BE2C (cell line): ENCODE measurements around the gene ITCH.
"Not testable (repeated sequence)": the region's sequence is repeated elsewhere in the genome, so short reads cannot be mapped to it uniquely, and the experiment has no call there.

Source experiments
- DNase-seq: peaks from one replicate; pipeline ENCODE4 v3.0.0-alpha.2; 2020
- H3K27me3 ChIP-seq: fragments of 250-450 bp; sonication (Bioruptor Pico); 2 replicates; pipeline ENCODE4 v1.5.1; 2020; ENCODE audit warnings: mild to moderate bottlenecking
- H3K36me3 ChIP-seq: fragments of 250-450 bp; sonication (Bioruptor Pico); 2 replicates; pipeline ENCODE4 v1.5.1; 2020; ENCODE audit warnings: mild to moderate bottlenecking
- H3K4me1 ChIP-seq: fragments of 250-450 bp; sonication (Bioruptor Pico); 2 replicates; pipeline ENCODE4 v1.5.1; 2020
- H3K4me3 ChIP-seq: 2 replicates; pipeline ENCODE4 v1.5.1; 2011; ENCODE audit warnings: low read depth, low read length
- H3K9me3 ChIP-seq: fragments of 250-450 bp; sonication (Bioruptor Pico); 2 replicates; pipeline ENCODE4 v1.5.1; 2020
- CTCF ChIP-seq: IDR thresholded peaks from 2 replicates; pipeline ENCODE4 v1.5.1; 2012; ENCODE audit warnings: mild to moderate bottlenecking, low read depth, low read length

The ITCH gene

GRCh38 chr20:34401741-34402455 lies 38.8 kb downstream of the ITCH start:
- H3K4me3 ChIP-seq = no peak overlapping the region
- peaks cover 27% of the 10 kb centered on the region for H3K36me3 ChIP-seq
- no peak for TF ChIP-seq CTCF
- no peaks in the 10 kb centered on the region for H3K4me1 ChIP-seq
- DNase-seq = no peak
- H3K27me3 ChIP-seq = no peaks in the 10 kb centered on the region
- no peaks in the 10 kb centered on the region for H3K9me3 ChIP-seq

- Histone ChIP-seq H3K4me3 (no peak overlapping the region), H3K27me3 (no peaks in the 10 kb centered on the region), H3K4me1 (no peaks in the 10 kb centered on the region), H3K36me3 (peaks cover 21% of the 10 kb centered on the region), H3K9me3 (no peaks in the 10 kb centered on the region)
- no peak for TF ChIP-seq CTCF
- DNase-seq = no peak
Observed at GRCh38 chr20:34402461-34402860, 39.4 kb downstream of the ITCH start.

GRCh38 chr20:34403063-34403827 lies 40.2 kb downstream of the ITCH start:
- no peak for DNase-seq
- Histone ChIP-seq H3K4me3 (no peak overlapping the region), H3K4me1 (no peaks in the 10 kb centered on the region), H3K9me3 (no peaks in the 10 kb centered on the region), H3K36me3 (peaks cover 23% of the 10 kb centered on the region), H3K27me3 (no peaks in the 10 kb centered on the region)
- TF ChIP-seq CTCF = no peak

GRCh38 chr20:34403908-34404307 lies 40.8 kb downstream of the ITCH start:
- TF ChIP-seq CTCF = no peak
- no peaks in the 10 kb centered on the region for H3K4me1 ChIP-seq

GRCh38 chr20:34404803-34405202 lies 41.7 kb downstream of the ITCH start:
- Histone ChIP-seq H3K4me3 (no peak overlapping the region), H3K4me1 (no peaks in the 10 kb centered on the region), H3K9me3 (peaks cover 2% of the 10 kb centered on the region; the same call in 1 of the 2 replicates), H3K36me3 (peaks cover 24% of the 10 kb centered on the region), H3K27me3 (no peaks in the 10 kb centered on the region)
- no peak for DNase-seq
- no peak for TF ChIP-seq CTCF

More at GRCh38 chr20:34403908-34404307, 40.8 kb downstream of the ITCH start:
- no peaks in the 10 kb centered on the region for H3K9me3 ChIP-seq
- H3K36me3 ChIP-seq = peaks cover 21% of the 10 kb centered on the region
- H3K27me3 ChIP-seq = no peaks in the 10 kb centered on the region
- no peak for DNase-seq
- H3K4me3 ChIP-seq = no peak overlapping the region

- peaks cover 23% of the 10 kb centered on the region for H3K36me3 ChIP-seq
- not testable (repeated sequence) for H3K9me3 ChIP-seq, H3K4me3 ChIP-seq, H3K27me3 ChIP-seq, H3K4me1 ChIP-seq, DNase-seq
Observed at GRCh38 chr20:34405247-34405651, 42.2 kb downstream of the ITCH start.

GRCh38 chr20:34405942-34406341 lies 42.9 kb downstream of the ITCH start:
- H3K36me3 ChIP-seq = peaks cover 28% of the 10 kb centered on the region
- not testable (repeated sequence) for H3K4me3 ChIP-seq, H3K9me3 ChIP-seq, H3K27me3 ChIP-seq, H3K4me1 ChIP-seq, DNase-seq
